ENCODE data around the gene LEFTY2.

The LEFTY2 gene

GRCh38 chr1:225941187-225941941, at the start of gene LEFTY2:
Gene LEFTY2, minus strand, starts transcription at chr1:225941220. Its CDS starts 80 bp downstream, at chr1:225941140.
- H3K9ac ChIP-seq (ENCODE audit: low read length) = peak within 1 kb of the TSS; percentile 30
- no peaks in the 10 kb centered on the region for H3K27me3 ChIP-seq (ENCODE audit: low read length)
- peak within 1 kb of the TSS; percentile 32 for H2AFZ ChIP-seq (ENCODE audit: low read depth, low read length, severe bottlenecking)

GRCh38 chr1:225987491-225988316, 46.7 kb upstream of the LEFTY2 start:
- Histone ChIP-seq H3F3A (ENCODE audit: insufficient read depth) (peaks cover 14% of the 10 kb centered on the region), H3K36me3 (ENCODE audit: low read length) (peaks cover 58% of the 10 kb centered on the region), H3K4me2 (ENCODE audit: low read depth, low read length, poor library complexity, severe bottlenecking) (no peak overlapping the region), H4K20me1 (ENCODE audit: low read depth, low read length) (no peaks in the 10 kb centered on the region), H3K27me3 (ENCODE audit: low read length) (no peaks in the 10 kb centered on the region), H3K27ac (ENCODE audit: low read depth, low read length) (no peak overlapping the region), H3K9me3 (ENCODE audit: insufficient read depth, low read length) (no peaks in the 10 kb centered on the region), H3K9me2 (replicated peaks; ENCODE audit: insufficient read depth, low read length) (no peaks in the 10 kb centered on the region), H2AFZ (ENCODE audit: low read depth, low read length, severe bottlenecking) (no peak overlapping the region), H3K79me2 (ENCODE audit: insufficient read depth, low read length) (peaks cover 14% of the 10 kb centered on the region), H3K4me3 (ENCODE audit: insufficient read depth, low read length, poor library complexity, severe bottlenecking) (no peak overlapping the region), H3K9ac (ENCODE audit: low read length) (no peak overlapping the region)
- TF ChIP-seq CTCF (IDR thresholded peaks at IDR 0.05; ENCODE audit: insufficient read depth, low read length, poor library complexity, severe bottlenecking) (peak; percentile 74), EZH2phosphoT487 (conservative IDR thresholded peaks at IDR 0.05; ENCODE audit: low read length) (no peak)

More at GRCh38 chr1:225941187-225941941, at the start of gene LEFTY2:
- H3K4me3 ChIP-seq (ENCODE audit: insufficient read depth, low read length, poor library complexity, severe bottlenecking) = no peak within 1 kb of the TSS
- H3K79me2 ChIP-seq (ENCODE audit: insufficient read depth, low read length) = no peaks in the 10 kb centered on the region
- peaks cover 3% of the 10 kb centered on the region; the same call in 1 of the 2 replicates for H3F3A ChIP-seq (ENCODE audit: insufficient read depth)
- no peaks in the 10 kb centered on the region for H3K9me2 ChIP-seq (replicated peaks; ENCODE audit: insufficient read depth, low read length)
- no peaks in the 10 kb centered on the region for H3K36me3 ChIP-seq (ENCODE audit: low read length)
- no peaks in the 10 kb centered on the region for H3K9me3 ChIP-seq (ENCODE audit: insufficient read depth, low read length)
- no peak for TF ChIP-seq EZH2phosphoT487 (conservative IDR thresholded peaks at IDR 0.05; ENCODE audit: low read length)
- no peak for TF ChIP-seq CTCF (IDR thresholded peaks at IDR 0.05; ENCODE audit: insufficient read depth, low read length, poor library complexity, severe bottlenecking)
- H3K27ac ChIP-seq (ENCODE audit: low read depth, low read length) = peak within 1 kb of the TSS; percentile 69
- peak within 1 kb of the TSS; percentile 37 for H3K4me2 ChIP-seq (ENCODE audit: low read depth, low read length, poor library complexity, severe bottlenecking)
- no peaks in the 10 kb centered on the region for H4K20me1 ChIP-seq (ENCODE audit: low read depth, low read length)

- TF ChIP-seq CTCF (IDR thresholded peaks at IDR 0.05; ENCODE audit: insufficient read depth, low read length, poor library complexity, severe bottlenecking) (no peak), EZH2phosphoT487 (conservative IDR thresholded peaks at IDR 0.05; ENCODE audit: low read length) (no peak)
- Histone ChIP-seq H3K9ac (ENCODE audit: low read length) (no peak overlapping the region), H3K27ac (ENCODE audit: low read depth, low read length) (no peak overlapping the region), H3K79me2 (ENCODE audit: insufficient read depth, low read length) (peaks cover 7% of the 10 kb centered on the region; the same call in 1 of the 2 replicates), H2AFZ (ENCODE audit: low read depth, low read length, severe bottlenecking) (no peak overlapping the region), H3K27me3 (ENCODE audit: low read length) (no peaks in the 10 kb centered on the region), H4K20me1 (ENCODE audit: low read depth, low read length) (no peaks in the 10 kb centered on the region), H3K4me3 (ENCODE audit: insufficient read depth, low read length, poor library complexity, severe bottlenecking) (no peak overlapping the region), H3K9me2 (replicated peaks; ENCODE audit: insufficient read depth, low read length) (no peaks in the 10 kb centered on the region), H3F3A (ENCODE audit: insufficient read depth) (peaks cover 19% of the 10 kb centered on the region), H3K36me3 (ENCODE audit: low read length) (peaks cover 52% of the 10 kb centered on the region), H3K4me2 (ENCODE audit: low read depth, low read length, poor library complexity, severe bottlenecking) (no peak overlapping the region), H3K9me3 (ENCODE audit: insufficient read depth, low read length) (no peaks in the 10 kb centered on the region)
These were observed 40.7 kb upstream of the LEFTY2 start for GRCh38 chr1:225981714-225982113.

All from SU-DHL-6 (cell line).